T47D (cell line): ENCODE results near the gene RAD18.

Experiments used
- DNase-seq, 2 experiments: peaks; one replicate each; pipeline versions ENCODE4 v3.0.0 to v3.0.0-alpha.2; 2011 to 2012; ENCODE audit warnings: low read depth in 1 of 2, low spot score in 1 of 2
- JUND ChIP-seq: IDR thresholded peaks from 2 replicates; pipeline ENCODE4 v1.6.1; 2012; ENCODE audit warnings: low read depth
- in situ Hi-C: cut with HindIII; loops from 2 replicates; pipeline ENCODE4 v1.10.0; 2016; ENCODE audit warnings: low sequenced_read_pairs, low pct_unique_long_range_greater_than_20kb

Gene RAD18

GRCh38 chr3:8992854-8993253 is 29.6 kb upstream of the RAD18 start:
- no peak for DNase-seq
- in situ Hi-C loops: no loop called here
- no peak for TF ChIP-seq JUND

- no peak for DNase-seq
- TF ChIP-seq JUND: no peak
- in situ Hi-C loops: no loop called here
These were observed 28.9 kb upstream of the RAD18 start for GRCh38 chr3:8992199-8992598.

GRCh38 chr3:8990266-8991215 is 27.3 kb upstream of the RAD18 start:
- no peak for DNase-seq
- no peak for TF ChIP-seq JUND
- in situ Hi-C loops: no loop called here

GRCh38 chr3:8988791-8989558 is 25.7 kb upstream of the RAD18 start:
- no peak for TF ChIP-seq JUND
- in situ Hi-C loops: no loop called here
- no peak for DNase-seq

GRCh38 chr3:8988384-8988655 is 25.0 kb upstream of the RAD18 start:
- TF ChIP-seq JUND: no peak
- no peak for DNase-seq
- in situ Hi-C loops: no loop called here

- TF ChIP-seq JUND: no peak
- in situ Hi-C loops: no loop called here
- peak; percentile 73 to 87 for DNase-seq
These were observed 24.5 kb upstream of the RAD18 start for GRCh38 chr3:8987645-8988383.

- no peak for TF ChIP-seq JUND
- in situ Hi-C loops: no loop called here
- DNase-seq: no peak
These were observed 24.0 kb upstream of the RAD18 start for GRCh38 chr3:8987226-8987625.

- no peak for DNase-seq
- in situ Hi-C loops: no loop called here
- TF ChIP-seq JUND: no peak
These were observed 23.5 kb upstream of the RAD18 start for GRCh38 chr3:8986741-8987140.

GRCh38 chr3:8985876-8986275 is 22.6 kb upstream of the RAD18 start:
- in situ Hi-C loops: no loop called here
- TF ChIP-seq JUND: no peak

GRCh38 chr3:8985411-8985831 is 22.1 kb upstream of the RAD18 start:
- in situ Hi-C loops: no loop called here
- no peak for DNase-seq
- no peak for TF ChIP-seq JUND

More at GRCh38 chr3:8985876-8986275, 22.6 kb upstream of the RAD18 start:
- DNase-seq: no peak

GRCh38 chr3:8984526-8984925 is 21.3 kb upstream of the RAD18 start:
- DNase-seq: no peak
- TF ChIP-seq JUND: no peak
- in situ Hi-C loops: no loop called here

GRCh38 chr3:8984081-8984480 is 20.8 kb upstream of the RAD18 start:
- no peak for TF ChIP-seq JUND
- in situ Hi-C loops: no loop called here
- no peak for DNase-seq

- in situ Hi-C loops: no loop called here
- TF ChIP-seq JUND: no peak
- DNase-seq: no peak
These were observed 20.3 kb upstream of the RAD18 start for GRCh38 chr3:8983591-8983990.
